GM21825 (cell line): ENCODE measurements around the gene RNF121.

Experiments
- ATAC-seq: cut with Tn5 transposase; IDR thresholded peaks from one replicate; pipeline ENCODE4 v1.9.1; 2021; ENCODE audit warnings: mild to moderate bottlenecking, moderate library complexity; ENCODE audit not compliant: unreplicated experiment

RNF121 gene

DNA sequence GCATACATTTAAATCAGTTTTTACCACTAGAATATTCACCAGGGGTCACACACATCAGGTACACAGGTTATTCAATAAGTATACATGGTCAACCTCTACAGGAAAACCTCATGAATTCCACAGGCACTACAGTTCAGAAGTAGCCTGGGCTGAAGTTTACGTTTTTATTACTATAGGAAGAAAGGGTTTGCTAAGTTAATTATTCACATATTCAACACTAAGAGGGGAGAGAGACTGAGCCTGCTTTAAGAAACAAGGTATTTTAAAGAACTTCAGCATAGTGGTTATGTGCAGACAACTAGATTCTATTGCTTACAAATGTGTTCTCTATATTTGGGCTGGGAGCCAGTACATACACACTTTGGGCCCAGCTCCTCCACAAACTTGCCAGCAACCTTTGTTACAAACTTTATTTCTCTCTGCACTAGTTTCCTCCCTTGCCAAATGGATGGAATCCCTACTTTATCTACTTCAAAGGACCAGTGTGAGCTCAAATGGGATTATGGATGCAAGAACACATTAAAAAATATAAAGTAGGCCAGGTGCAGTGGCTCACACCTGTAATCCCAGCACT lies 101.7 kb downstream of the RNF121 start:
- no peak for ATAC-seq

- no peak for ATAC-seq
These were observed 107.8 kb downstream of the RNF121 start for GRCh38 chr11:72036687-72037086.

GRCh38 chr11:72037554-72038311 lies 108.9 kb downstream of the RNF121 start:
- no peak for ATAC-seq

DNA sequence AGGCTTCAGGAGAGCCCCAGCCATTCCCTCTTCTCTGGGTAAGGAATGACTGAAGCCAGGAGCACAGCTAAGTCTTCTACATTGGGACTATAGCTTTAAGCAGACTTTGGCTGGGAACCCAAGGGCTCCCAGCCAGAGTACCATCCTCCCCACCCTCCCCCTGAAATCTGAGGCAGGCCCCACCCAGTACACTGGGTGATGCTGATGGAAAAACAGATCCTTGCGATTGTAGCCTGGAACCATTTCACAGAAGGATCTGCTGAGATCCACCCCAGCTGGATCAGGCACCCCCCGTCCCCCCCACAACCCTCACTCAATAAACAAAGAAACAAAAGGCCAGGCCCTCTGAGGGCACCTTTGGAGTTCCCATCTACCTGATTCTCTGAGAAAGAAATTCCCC lies 109.6 kb downstream of the RNF121 start:
- no peak for ATAC-seq

DNA sequence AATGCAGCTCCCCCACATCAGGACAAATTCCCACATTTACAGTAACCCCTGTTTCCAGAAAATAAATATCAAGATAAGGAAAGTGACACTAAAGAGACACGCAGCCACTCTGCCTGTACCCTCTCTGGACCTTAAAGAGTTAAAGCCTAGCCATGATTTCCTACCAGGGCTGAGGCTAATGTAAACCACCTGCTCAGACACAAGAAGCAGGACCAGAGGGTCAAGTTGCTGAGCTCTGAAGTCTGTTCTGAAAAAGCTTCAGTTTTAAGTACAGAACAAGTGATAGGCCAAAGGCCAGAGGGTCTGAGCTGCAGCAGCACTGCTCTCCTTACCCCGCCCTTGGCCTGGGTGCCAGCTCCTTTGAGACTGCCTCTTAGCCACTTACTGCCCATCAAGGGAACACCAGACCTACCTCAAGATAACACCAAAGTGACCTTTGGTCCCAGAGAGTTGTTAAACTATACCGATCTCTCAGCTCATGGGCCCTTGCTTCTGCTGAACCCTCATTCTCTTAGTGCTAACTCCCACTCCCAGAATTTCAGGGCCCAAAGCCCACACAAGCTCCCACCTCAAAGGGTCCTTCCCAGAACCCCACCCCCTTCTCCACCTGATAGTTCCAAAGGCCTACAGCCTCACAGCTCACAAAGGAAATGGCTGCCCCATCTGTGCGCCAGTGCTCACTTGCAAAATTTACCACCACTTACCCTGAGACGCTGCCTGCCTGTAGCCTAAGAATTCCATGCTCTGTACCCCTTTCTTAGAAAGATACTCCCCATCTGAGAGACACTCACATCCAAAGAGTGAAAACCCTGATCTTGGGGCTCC lies 110.4 kb downstream of the RNF121 start:
- ATAC-seq: no peak

DNA sequence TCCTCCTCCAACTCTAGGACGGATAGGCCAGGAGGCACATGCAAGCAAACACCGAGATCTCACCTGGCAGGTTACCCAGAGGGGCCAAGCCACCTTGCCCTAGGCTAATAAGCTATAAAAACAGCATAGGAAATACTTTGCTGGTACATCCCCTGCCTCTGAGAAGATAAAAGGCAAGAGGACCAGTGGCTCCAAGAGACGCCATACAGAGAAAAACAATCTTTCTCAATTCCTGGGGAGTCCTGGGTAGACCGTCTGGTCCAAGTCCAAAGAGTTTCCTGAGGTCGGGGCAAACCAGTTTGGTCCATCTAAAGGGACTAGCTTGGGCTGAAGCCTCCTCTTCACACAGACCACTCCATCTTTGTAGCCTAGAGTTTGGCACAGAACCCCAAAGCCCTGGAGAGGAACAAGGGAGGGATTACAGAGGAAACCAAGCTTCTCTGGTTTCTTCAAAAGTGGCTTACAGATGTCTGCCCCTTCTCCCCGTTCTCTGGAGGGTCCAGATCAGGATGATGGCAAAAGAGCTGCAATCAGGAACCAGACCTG lies 111.1 kb downstream of the RNF121 start:
- ATAC-seq: no peak

- no peak for ATAC-seq
These were observed 111.9 kb downstream of the RNF121 start for GRCh38 chr11:72040491-72041363.

GRCh38 chr11:72041364-72042063 lies 112.7 kb downstream of the RNF121 start:
- ATAC-seq: no peak

- no peak for ATAC-seq
These were observed 113.4 kb downstream of the RNF121 start for GRCh38 chr11:72042064-72042745.

- no peak for ATAC-seq
These were observed 117.0 kb downstream of the RNF121 start for GRCh38 chr11:72045849-72046248.
